GM18508 (cell line): ENCODE results near the gene KLF12.

Experiments used
- ATAC-seq: cut with Tn5 transposase; IDR thresholded peaks from one replicate; pipeline ENCODE4 v1.9.1; 2021; ENCODE audit warnings: moderate number of reproducible peaks; ENCODE audit not compliant: insufficient read depth, unreplicated experiment

The KLF12 gene

GRCh38 chr13:74134221-74134776 is at the start of gene KLF12:
Gene KLF12, minus strand, starts transcription at chr13:74134404.
- peak; percentile 50 for ATAC-seq

GRCh38 chr13:74182491-74182890 is 48.3 kb upstream of the KLF12 start:
- no peak for ATAC-seq

- no peak for ATAC-seq
Measured at GRCh38 chr13:74174810-74175209, 40.6 kb upstream of the KLF12 start.

- no peak for ATAC-seq
Measured at GRCh38 chr13:74173822-74174221, 39.6 kb upstream of the KLF12 start.

GRCh38 chr13:74171641-74172040 is 37.4 kb upstream of the KLF12 start:
- ATAC-seq = no peak

- ATAC-seq = no peak
Measured at GRCh38 chr13:74169676-74170075, 35.5 kb upstream of the KLF12 start.

GRCh38 chr13:74168263-74168675 is 34.1 kb upstream of the KLF12 start:
- no peak for ATAC-seq

GRCh38 chr13:74166261-74167004 is 32.2 kb upstream of the KLF12 start:
- no peak for ATAC-seq

GRCh38 chr13:74162782-74163181 is 28.6 kb upstream of the KLF12 start:
- no peak for ATAC-seq

GRCh38 chr13:74162135-74162534 is 27.9 kb upstream of the KLF12 start:
- ATAC-seq = no peak

GRCh38 chr13:74158571-74159352 is 24.6 kb upstream of the KLF12 start:
- ATAC-seq = no peak

GRCh38 chr13:74158028-74158427 is 23.8 kb upstream of the KLF12 start:
- no peak for ATAC-seq

GRCh38 chr13:74154981-74155380 is 20.8 kb upstream of the KLF12 start:
- no peak for ATAC-seq

GRCh38 chr13:74153316-74153715 is 19.1 kb upstream of the KLF12 start:
- ATAC-seq = no peak

- no peak for ATAC-seq
Measured at GRCh38 chr13:74151859-74152258, 17.7 kb upstream of the KLF12 start.

GRCh38 chr13:74148352-74148751 is 14.1 kb upstream of the KLF12 start:
- ATAC-seq = no peak

- no peak for ATAC-seq
Measured at GRCh38 chr13:74145249-74145975, 11.2 kb upstream of the KLF12 start.

GRCh38 chr13:74144269-74144668 is 10.1 kb upstream of the KLF12 start:
- no peak for ATAC-seq

- ATAC-seq = no peak
Measured at GRCh38 chr13:74142257-74142656, 8.1 kb upstream of the KLF12 start.

- ATAC-seq = no peak
Measured at GRCh38 chr13:74138241-74138640, 4.0 kb upstream of the KLF12 start.
